IPS-20b (cell line): ENCODE data around the gene RGCC.

Experiments
- H3K27ac ChIP-seq: one replicate; pipeline ENCODE4 v1.5.1; 2013; ENCODE audit warnings: low read length
- H3K27me3 ChIP-seq: 2 replicates; pipeline ENCODE4 v1.6.1; 2013; ENCODE audit warnings: mild to moderate bottlenecking, low read length, inconsistent platforms; ENCODE audit not compliant: insufficient read depth
- H3K36me3 ChIP-seq: 2 replicates; pipeline ENCODE4 v1.6.1; 2013; ENCODE audit warnings: low read depth, mild to moderate bottlenecking, inconsistent platforms, low read length, moderate library complexity; ENCODE audit not compliant: insufficient read depth
- H3K4me1 ChIP-seq: 2 replicates; pipeline ENCODE4 v1.6.1; 2013; ENCODE audit warnings: mild to moderate bottlenecking, control low read depth, inconsistent platforms, low read length, moderate library complexity; ENCODE audit not compliant: insufficient read depth
- H3K4me3 ChIP-seq: 2 replicates; pipeline ENCODE4 v1.5.1; 2013; ENCODE audit warnings: mild to moderate bottlenecking, low read length, inconsistent platforms
- H3K9ac ChIP-seq: 2 replicates; pipeline ENCODE4 v1.6.1; 2013; ENCODE audit warnings: low read depth, mild to moderate bottlenecking, inconsistent platforms, low read length, moderate library complexity
- H3K9me3 ChIP-seq: 2 replicates; pipeline ENCODE4 v1.6.1; 2013; ENCODE audit warnings: mild to moderate bottlenecking, low read depth, low read length, inconsistent platforms; ENCODE audit not compliant: insufficient read depth

The RGCC gene

DNA sequence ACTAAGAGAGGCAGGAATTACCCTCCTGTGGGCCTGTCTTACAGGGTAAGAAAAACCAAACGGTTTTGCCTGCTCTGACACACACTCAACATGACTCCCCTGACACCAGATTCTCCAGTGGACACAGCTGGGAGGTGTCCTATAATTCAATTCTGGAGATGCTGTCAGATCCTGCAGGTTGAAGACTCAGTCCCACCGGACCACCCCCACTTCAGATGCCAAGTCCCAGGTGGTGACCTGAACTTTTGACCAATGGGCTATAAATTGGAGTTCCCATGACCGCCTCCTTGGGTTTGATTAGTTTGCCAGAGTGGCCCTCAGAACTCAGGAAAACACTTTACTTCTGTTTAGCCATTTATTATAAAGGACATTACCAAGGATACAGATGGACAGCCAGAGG, 52.6 kb downstream of the RGCC start:
- Histone ChIP-seq H3K4me3 (no peak overlapping the region), H3K9ac (no peak overlapping the region), H3K27ac (no peak overlapping the region), H3K9me3 (no peaks in the 10 kb centered on the region), H3K36me3 (no peaks in the 10 kb centered on the region), H3K27me3 (no peaks in the 10 kb centered on the region), H3K4me1 (no peaks in the 10 kb centered on the region)

DNA sequence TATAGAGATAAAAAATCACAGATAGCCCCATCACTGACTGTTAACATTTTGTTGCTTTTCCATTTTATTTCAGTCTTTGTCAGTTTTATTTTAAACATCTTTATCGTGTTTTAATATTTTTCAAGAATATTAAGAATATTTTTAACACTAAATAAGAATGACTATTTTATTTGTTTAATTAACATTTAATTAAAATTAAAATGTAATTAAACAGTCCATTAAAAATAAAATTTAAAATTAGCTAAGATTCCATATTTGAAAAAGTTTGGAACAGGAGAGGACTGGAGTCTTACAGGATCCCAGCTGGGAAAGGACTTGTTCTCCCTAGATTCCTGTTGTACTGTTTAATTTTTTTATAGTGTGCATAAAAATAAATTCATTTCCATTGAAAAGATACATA, 54.5 kb downstream of the RGCC start:
- Histone ChIP-seq H3K27ac (no peak overlapping the region), H3K36me3 (no peaks in the 10 kb centered on the region), H3K27me3 (no peaks in the 10 kb centered on the region), H3K4me1 (no peaks in the 10 kb centered on the region), H3K9me3 (no peaks in the 10 kb centered on the region), H3K4me3 (no peak overlapping the region), H3K9ac (no peak overlapping the region)

DNA sequence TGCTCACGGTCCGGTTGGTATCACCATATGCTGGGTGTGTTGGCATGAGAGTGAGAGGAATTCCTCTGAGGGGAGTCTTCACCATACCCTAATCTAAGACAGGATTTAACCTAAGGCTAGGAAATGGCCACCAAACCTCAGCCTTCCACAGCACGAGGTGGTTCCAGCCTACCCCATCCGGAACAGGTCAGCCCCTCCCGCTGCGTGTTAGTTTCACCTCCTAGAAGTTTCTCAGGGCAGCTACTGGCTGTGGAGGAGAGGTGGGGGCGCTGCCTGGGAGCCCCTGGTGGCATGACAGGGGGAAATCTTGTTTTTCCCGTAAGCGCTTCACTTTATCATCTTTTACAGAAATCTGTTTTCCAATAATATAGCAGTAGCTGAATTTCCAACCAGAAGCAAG, 55.1 kb downstream of the RGCC start:
- Histone ChIP-seq H3K27me3 (no peaks in the 10 kb centered on the region), H3K27ac (no peak overlapping the region)

GRCh38 chr13:41513600-41513999, 56.2 kb downstream of the RGCC start:
- no peak overlapping the region for H3K4me3 ChIP-seq
- H3K27me3 ChIP-seq: no peaks in the 10 kb centered on the region
- no peaks in the 10 kb centered on the region for H3K4me1 ChIP-seq
- H3K9ac ChIP-seq: no peak overlapping the region
- no peaks in the 10 kb centered on the region for H3K36me3 ChIP-seq
- no peak overlapping the region for H3K27ac ChIP-seq
- no peaks in the 10 kb centered on the region for H3K9me3 ChIP-seq

More for the DNA sequence above, 55.1 kb downstream of the RGCC start:
- Histone ChIP-seq H3K4me3 (no peak overlapping the region), H3K9me3 (no peaks in the 10 kb centered on the region), H3K4me1 (no peaks in the 10 kb centered on the region), H3K9ac (no peak overlapping the region), H3K36me3 (no peaks in the 10 kb centered on the region)

DNA sequence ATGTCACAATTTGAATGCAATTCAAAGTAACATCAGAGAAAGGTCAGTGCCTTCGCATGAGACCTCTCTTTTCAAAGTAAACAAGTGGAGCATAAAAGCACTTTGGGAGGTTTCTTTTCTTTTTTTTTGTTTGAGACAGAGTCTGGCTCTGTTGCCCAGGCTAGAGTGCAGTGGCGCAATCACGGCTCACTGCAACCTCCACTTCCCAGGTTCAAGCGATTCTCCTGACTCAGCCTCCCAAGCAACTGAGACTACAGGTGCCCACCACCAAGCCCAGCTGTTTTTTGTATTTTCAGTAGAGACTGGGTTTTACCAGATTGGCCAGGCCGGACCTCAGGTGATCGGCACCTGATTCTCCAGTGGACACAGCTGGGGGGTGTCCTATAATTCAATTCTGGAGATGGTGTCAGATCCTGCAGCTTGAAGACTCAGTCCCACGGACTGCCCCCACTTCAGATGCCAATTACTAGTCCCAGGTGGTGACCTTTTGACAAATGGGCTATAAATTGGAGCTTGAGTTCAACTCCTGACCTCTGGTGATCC, 57.6 kb downstream of the RGCC start:
- no peak overlapping the region for H3K27ac ChIP-seq
- H3K9ac ChIP-seq: no peak overlapping the region
- H3K4me1 ChIP-seq: no peaks in the 10 kb centered on the region
- H3K4me3 ChIP-seq: no peak overlapping the region
- H3K9me3 ChIP-seq: no peaks in the 10 kb centered on the region
- no peaks in the 10 kb centered on the region for H3K27me3 ChIP-seq
- no peaks in the 10 kb centered on the region for H3K36me3 ChIP-seq

DNA sequence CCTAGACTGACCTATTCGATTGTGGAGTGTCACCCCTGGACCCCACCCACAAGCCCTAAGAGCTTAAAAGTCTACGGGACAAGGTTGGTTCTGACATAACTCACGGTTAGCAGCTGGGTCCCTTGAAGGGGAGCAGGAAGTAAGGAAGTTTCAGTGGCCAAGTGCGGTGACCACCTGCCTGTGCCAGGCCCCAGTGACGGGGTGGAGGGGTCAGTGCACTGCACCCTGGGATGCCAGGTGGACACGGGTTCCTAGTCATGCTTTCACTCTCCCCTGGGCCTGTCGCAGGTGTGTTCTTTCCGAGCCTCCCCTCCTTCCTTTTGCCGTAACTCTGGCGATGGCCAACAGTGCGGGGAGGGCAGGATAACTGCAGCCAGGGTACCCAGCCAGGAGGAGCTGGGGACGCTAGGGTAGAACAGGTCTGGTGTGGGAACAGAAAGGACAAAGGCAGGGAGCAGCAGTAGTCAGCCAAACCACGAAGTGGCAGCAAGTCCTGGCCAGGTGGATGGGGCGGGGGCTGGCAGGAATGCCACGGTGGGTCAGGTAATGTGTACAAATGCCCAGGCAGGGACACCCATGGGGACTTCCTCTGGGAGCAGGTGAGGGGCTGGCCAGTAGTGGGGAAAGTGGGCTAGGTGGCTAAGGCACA, 58.3 kb downstream of the RGCC start:
- no peak overlapping the region for H3K9ac ChIP-seq
- H3K4me1 ChIP-seq: no peaks in the 10 kb centered on the region
- no peaks in the 10 kb centered on the region for H3K27me3 ChIP-seq
- H3K36me3 ChIP-seq: no peaks in the 10 kb centered on the region
- no peak overlapping the region for H3K27ac ChIP-seq
- no peaks in the 10 kb centered on the region for H3K9me3 ChIP-seq
- H3K4me3 ChIP-seq: no peak overlapping the region

GRCh38 chr13:41516166-41516565, 58.8 kb downstream of the RGCC start:
- H3K4me3 ChIP-seq: no peak overlapping the region
- no peak overlapping the region for H3K9ac ChIP-seq
- no peaks in the 10 kb centered on the region for H3K36me3 ChIP-seq
- H3K27ac ChIP-seq: no peak overlapping the region
- no peaks in the 10 kb centered on the region for H3K27me3 ChIP-seq
- H3K9me3 ChIP-seq: no peaks in the 10 kb centered on the region
- no peaks in the 10 kb centered on the region for H3K4me1 ChIP-seq

GRCh38 chr13:41516760-41517159, 59.4 kb downstream of the RGCC start:
- Histone ChIP-seq H3K27me3 (no peaks in the 10 kb centered on the region), H3K9ac (no peak overlapping the region), H3K4me3 (no peak overlapping the region), H3K4me1 (no peaks in the 10 kb centered on the region), H3K36me3 (no peaks in the 10 kb centered on the region), H3K27ac (no peak overlapping the region), H3K9me3 (no peaks in the 10 kb centered on the region)

DNA sequence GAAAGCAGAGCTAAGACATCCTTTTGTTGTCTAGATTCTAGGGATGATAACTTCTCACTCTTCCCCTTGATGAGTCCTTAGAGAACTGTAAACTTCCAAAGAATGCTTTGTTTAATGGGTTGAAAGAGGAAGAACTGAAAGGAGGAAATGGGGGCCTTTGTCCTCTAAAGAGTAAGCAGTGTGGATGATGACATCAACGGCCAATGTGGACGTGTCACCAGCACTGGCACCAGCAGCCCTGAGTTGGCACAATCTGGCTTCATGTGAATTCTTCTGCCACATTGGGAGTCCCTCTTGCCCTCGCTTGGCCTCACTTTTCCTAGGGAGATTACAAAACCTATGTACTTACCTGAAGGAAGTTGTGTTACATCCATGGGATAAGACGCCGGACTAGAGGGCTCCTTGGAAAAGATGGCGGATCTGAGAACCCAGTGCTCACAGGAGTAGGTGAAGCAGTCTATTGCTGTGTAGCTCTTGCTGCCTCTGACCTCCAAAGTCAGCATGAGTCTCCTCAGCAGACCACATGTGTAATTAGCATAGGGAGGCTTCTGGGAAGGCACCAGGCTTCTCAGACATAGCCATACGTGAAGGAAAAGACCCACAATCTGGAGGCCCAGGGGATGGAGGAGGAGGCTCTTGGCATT, 62.8 kb downstream of the RGCC start:
- Histone ChIP-seq H3K4me1 (no peaks in the 10 kb centered on the region; the same call in 1 of the 2 replicates), H3K9ac (no peak overlapping the region), H3K9me3 (no peaks in the 10 kb centered on the region), H3K36me3 (no peaks in the 10 kb centered on the region), H3K4me3 (no peak overlapping the region), H3K27ac (no peak overlapping the region), H3K27me3 (no peaks in the 10 kb centered on the region)
